WTC11 (cell line): Measurements from ENCODE around the gene NT5C3B. TPM values are rescaled to one million over a fixed set of nuclear protein-coding genes. Genes with fewer than 3 reads are reported as not detected.

Source experiments
- ATAC-seq: fragments of 200-7000 bp; cut with Tn5 transposase; 2 replicates; pipeline ENCODE4 v1.10.0; 2021; ENCODE audit warnings: mild to moderate bottlenecking, moderate library complexity
- CTCF ChIA-PET: fragments of 300-600 bp; sonication (Branson Sonifier 250); formaldehyde crosslinking; loops from one replicate; lab custom pipeline; 2021; ENCODE audit warnings: antibody characterized with exemption; lab: Charles Lee
- POLR2A ChIA-PET: fragments of 350-600 bp; sonication (Branson Sonifier 250); formaldehyde crosslinking; loops from one replicate; lab custom pipeline; 2021; ENCODE audit warnings: antibody characterized with exemption; lab: Charles Lee
- DNase-seq: peaks from one replicate; pipeline ENCODE4 v3.0.0; 2021; ENCODE audit warnings: low spot score
- H3K27ac Mint-ChIP-seq: 2 replicates; pipeline ENCODE4 v1.8.0; 2021; ENCODE audit warnings: mixed read lengths
- H3K27me3 Mint-ChIP-seq: 2 replicates; pipeline ENCODE4 v1.8.0; 2021; ENCODE audit warnings: low read depth, mild to moderate bottlenecking, moderate library complexity, mixed read lengths
- H3K36me3 Mint-ChIP-seq: 2 replicates; pipeline ENCODE4 v1.8.0; 2021; ENCODE audit warnings: mixed read lengths
- H3K4me1 Mint-ChIP-seq: 2 replicates; pipeline ENCODE4 v1.8.0; 2022; ENCODE audit warnings: mixed read lengths
- H3K4me3 Mint-ChIP-seq: 2 replicates; pipeline ENCODE4 v1.8.0; 2021; ENCODE audit warnings: mild to moderate bottlenecking, moderate library complexity, mixed read lengths
- H3K9me3 Mint-ChIP-seq: 2 replicates; pipeline ENCODE4 v1.8.0; 2021; ENCODE audit warnings: mixed read lengths
- ESRRA ChIP-seq: sonication (generic); formaldehyde crosslinking; IDR thresholded peaks from 2 replicates; pipeline ENCODE4 v1.8.1; 2022; ENCODE audit warnings: mild to moderate bottlenecking, missing genetic modification reagents, borderline replicate concordance
- ETV6 ChIP-seq: sonication (generic); formaldehyde crosslinking; IDR thresholded peaks from 2 replicates; pipeline ENCODE4 v1.8.1; 2022; ENCODE audit warnings: mild to moderate bottlenecking, missing genetic modification reagents
- FOXJ3 ChIP-seq: sonication (generic); formaldehyde crosslinking; IDR thresholded peaks from 2 replicates; pipeline ENCODE4 v1.9.0; 2021; ENCODE audit warnings: missing genetic modification reagents, mild to moderate bottlenecking, borderline replicate concordance
- FOXP1 ChIP-seq: sonication (generic); formaldehyde crosslinking; IDR thresholded peaks from 2 replicates; pipeline ENCODE4 v1.8.0; 2022; ENCODE audit warnings: missing genetic modification reagents, mild to moderate bottlenecking, moderate library complexity, borderline replicate concordance
- GTF2I ChIP-seq: fragments of 250-450 bp; sonication (Bioruptor Pico); conservative IDR thresholded peaks from 2 replicates; pipeline ENCODE4 v1.4.0; 2021; ENCODE audit warnings: mild to moderate bottlenecking
- IRF2 ChIP-seq: sonication (generic); formaldehyde crosslinking; IDR thresholded peaks from 2 replicates; pipeline ENCODE4 v1.8.0; 2022; ENCODE audit warnings: low read depth, missing genetic modification reagents, borderline replicate concordance
- KAT7 ChIP-seq: sonication (generic); formaldehyde crosslinking; IDR thresholded peaks from 2 replicates; pipeline ENCODE4 v1.8.1; 2023; ENCODE audit warnings: missing genetic modification reagents, mild to moderate bottlenecking, borderline replicate concordance
- NFYB ChIP-seq: sonication (generic); formaldehyde crosslinking; conservative IDR thresholded peaks from 2 replicates; pipeline ENCODE4 v1.8.0; 2022; ENCODE audit warnings: low read depth, missing genetic modification reagents
- TP53 ChIP-seq: sonication (generic); formaldehyde crosslinking; IDR thresholded peaks from 2 replicates; pipeline ENCODE4 v1.8.1; 2023; ENCODE audit warnings: mild to moderate bottlenecking, missing genetic modification reagents
- ZNF219 ChIP-seq: sonication (generic); formaldehyde crosslinking; IDR thresholded peaks from 2 replicates; pipeline ENCODE4 v1.8.0; 2023; ENCODE audit warnings: missing genetic modification reagents, mild to moderate bottlenecking, borderline replicate concordance
- ZNF263 ChIP-seq: sonication (generic); formaldehyde crosslinking; IDR thresholded peaks from 2 replicates; pipeline ENCODE4 v1.8.1; 2022; ENCODE audit warnings: low read depth, mild to moderate bottlenecking, moderate library complexity, missing genetic modification reagents
- ZNF317 ChIP-seq: sonication (generic); formaldehyde crosslinking; IDR thresholded peaks from 2 replicates; pipeline ENCODE4 v1.8.1; 2023; ENCODE audit warnings: low read depth, mild to moderate bottlenecking, moderate library complexity, missing genetic modification reagents, borderline replicate concordance
- total RNA-seq: library from RNA; stranded (reverse); gene quantifications from 3 replicates; pipeline ENCODE4 v1.2.3, GENCODE V29; 2021
- TF ChIP-seq, protein P1 (sequence below): fragments of 250-450 bp; sonication (Bioruptor Pico); conservative IDR thresholded peaks from 2 replicates; pipeline ENCODE4 v1.9.0; 2021; ENCODE audit warnings: mild to moderate bottlenecking
- TF ChIP-seq, protein P2 (sequence below): fragments of 250-450 bp; sonication (Bioruptor Pico); IDR thresholded peaks from 2 replicates; pipeline ENCODE4 v1.9.0; 2021; ENCODE audit warnings: mild to moderate bottlenecking
- TF ChIP-seq, protein P3 (sequence below): sonication (generic); formaldehyde crosslinking; IDR thresholded peaks from 2 replicates; pipeline ENCODE4 v1.8.0; 2023; ENCODE audit warnings: missing genetic modification reagents
- TF ChIP-seq, protein P4 (sequence below): sonication (generic); formaldehyde crosslinking; conservative IDR thresholded peaks from 2 replicates; pipeline ENCODE4 v1.8.1; 2022; ENCODE audit warnings: mild to moderate bottlenecking, missing genetic modification reagents
- TF ChIP-seq, protein P5 (sequence below): sonication (generic); formaldehyde crosslinking; IDR thresholded peaks from 2 replicates; pipeline ENCODE4 v1.8.1; 2023; ENCODE audit warnings: mild to moderate bottlenecking, moderate library complexity, missing genetic modification reagents
- TF ChIP-seq, protein P6 (sequence below): sonication (generic); formaldehyde crosslinking; IDR thresholded peaks from 2 replicates; pipeline ENCODE4 v1.8.1; 2023; ENCODE audit warnings: mild to moderate bottlenecking, missing genetic modification reagents, moderate library complexity
- TF ChIP-seq, protein P7 (sequence below): sonication (generic); formaldehyde crosslinking; IDR thresholded peaks from 2 replicates; pipeline ENCODE4 v1.8.1; 2022; ENCODE audit warnings: mild to moderate bottlenecking, moderate library complexity, missing genetic modification reagents

Gene NT5C3B
- total RNA-seq, 1 experiment from 2014 or later, result 58.1 TPM

DNA sequence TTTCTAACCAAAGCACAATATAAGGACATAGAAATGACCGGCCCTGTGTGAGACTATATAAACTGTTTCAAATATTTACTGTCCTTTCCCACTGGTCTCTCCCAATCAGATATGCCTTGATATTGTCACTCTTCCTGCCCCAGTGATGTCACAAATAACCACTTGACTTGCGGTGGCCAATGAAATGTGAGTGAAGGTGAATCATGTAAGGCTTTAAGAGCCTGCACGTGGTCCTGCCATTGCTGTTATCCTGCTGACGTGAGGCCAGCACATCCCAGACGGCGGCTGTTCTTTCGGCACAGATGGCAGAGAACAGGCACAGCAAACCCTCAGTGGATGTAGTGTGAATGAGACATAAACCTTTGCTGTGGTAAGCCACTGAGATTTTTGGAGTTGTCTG lies 34.6 kb upstream of the NT5C3B start:
- Mint-ChIP-seq H3K36me3 (peaks cover 83% of the 10 kb centered on the region), H3K4me1 (peaks cover under 1% of the 10 kb centered on the region; the same call in 1 of the 2 replicates), H3K4me3 (no peak overlapping the region), H3K27ac (no peak overlapping the region), H3K9me3 (no peaks in the 10 kb centered on the region), H3K27me3 (no peaks in the 10 kb centered on the region)
- ChIA-PET POLR2A (no interaction called here), CTCF (no interaction called here)
- DNase-seq (no peak), ATAC-seq (no peak)
- TF ChIP-seq GTF2I (CRISPR knock-in tag) (no peak), NFYB (no peak), ZNF317 (CRISPR knock-in tag) (no peak), ZNF263 (CRISPR knock-in tag) (no peak)
- TF ChIP-seq, protein P1, sequence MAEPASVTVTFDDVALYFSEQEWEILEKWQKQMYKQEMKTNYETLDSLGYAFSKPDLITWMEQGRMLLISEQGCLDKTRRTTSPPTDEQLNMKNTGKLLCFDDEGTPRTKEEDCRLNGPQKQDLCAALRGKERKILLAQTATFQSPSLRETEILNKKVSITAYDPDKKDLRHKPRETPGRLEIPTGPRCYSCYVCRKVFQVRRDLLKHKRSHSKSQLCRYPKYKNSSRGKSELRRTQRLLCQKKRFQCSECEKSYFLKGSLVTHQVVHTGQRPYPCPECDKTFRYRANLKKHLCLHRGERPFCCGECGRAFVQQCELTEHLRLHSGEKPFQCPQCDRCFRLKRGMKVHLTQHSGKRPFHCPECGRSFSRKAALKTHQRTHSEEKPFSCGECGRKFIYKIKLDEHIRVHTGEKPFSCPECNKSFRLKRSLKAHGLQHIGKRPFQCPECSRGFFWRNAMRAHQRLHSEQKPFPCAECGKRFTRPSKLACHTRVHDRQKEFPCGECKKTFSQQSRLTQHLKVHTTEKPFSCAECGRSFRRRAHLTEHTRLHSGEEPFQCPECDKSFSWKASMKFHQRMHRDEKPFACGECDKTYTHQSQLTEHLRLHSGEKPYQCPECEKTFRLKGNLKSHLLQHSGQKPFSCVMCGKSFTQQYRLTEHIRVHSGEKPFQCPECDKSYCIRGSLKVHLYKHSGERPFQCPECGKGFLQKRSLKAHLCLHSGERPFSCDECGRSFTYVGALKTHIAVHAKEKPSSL (CRISPR knock-in tag), result no peak

DNA sequence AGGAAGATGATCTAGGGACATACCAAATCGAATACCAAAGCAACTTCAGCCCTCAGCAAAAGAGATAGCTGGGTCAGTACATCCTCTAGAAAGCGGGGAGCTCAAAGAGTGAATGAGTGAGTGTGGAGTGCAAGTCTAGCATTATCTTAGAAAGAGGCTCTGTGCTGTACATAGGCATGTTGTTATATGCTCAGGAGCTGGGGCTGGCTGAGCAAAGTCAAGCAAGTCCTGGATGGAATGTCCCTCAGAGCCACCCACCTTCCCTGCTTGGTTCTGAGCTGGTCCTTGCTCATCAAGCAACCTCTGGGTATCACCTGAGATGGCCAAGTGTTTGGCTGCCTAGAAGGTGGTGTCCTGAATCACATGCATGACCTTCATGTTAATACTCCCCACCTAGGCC lies 34.1 kb upstream of the NT5C3B start:
- Mint-ChIP-seq H3K27ac (no peak overlapping the region), H3K4me3 (no peak overlapping the region), H3K4me1 (peaks cover 3% of the 10 kb centered on the region; the same call in 1 of the 2 replicates), H3K27me3 (no peaks in the 10 kb centered on the region), H3K36me3 (peaks cover 80% of the 10 kb centered on the region), H3K9me3 (no peaks in the 10 kb centered on the region)
- TF ChIP-seq, protein P2, sequence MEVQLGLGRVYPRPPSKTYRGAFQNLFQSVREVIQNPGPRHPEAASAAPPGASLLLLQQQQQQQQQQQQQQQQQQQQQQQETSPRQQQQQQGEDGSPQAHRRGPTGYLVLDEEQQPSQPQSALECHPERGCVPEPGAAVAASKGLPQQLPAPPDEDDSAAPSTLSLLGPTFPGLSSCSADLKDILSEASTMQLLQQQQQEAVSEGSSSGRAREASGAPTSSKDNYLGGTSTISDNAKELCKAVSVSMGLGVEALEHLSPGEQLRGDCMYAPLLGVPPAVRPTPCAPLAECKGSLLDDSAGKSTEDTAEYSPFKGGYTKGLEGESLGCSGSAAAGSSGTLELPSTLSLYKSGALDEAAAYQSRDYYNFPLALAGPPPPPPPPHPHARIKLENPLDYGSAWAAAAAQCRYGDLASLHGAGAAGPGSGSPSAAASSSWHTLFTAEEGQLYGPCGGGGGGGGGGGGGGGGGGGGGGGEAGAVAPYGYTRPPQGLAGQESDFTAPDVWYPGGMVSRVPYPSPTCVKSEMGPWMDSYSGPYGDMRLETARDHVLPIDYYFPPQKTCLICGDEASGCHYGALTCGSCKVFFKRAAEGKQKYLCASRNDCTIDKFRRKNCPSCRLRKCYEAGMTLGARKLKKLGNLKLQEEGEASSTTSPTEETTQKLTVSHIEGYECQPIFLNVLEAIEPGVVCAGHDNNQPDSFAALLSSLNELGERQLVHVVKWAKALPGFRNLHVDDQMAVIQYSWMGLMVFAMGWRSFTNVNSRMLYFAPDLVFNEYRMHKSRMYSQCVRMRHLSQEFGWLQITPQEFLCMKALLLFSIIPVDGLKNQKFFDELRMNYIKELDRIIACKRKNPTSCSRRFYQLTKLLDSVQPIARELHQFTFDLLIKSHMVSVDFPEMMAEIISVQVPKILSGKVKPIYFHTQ, result no peak
- TF ChIP-seq ZNF219 (CRISPR knock-in tag) (no peak), IRF2 (CRISPR knock-in tag) (no peak), FOXJ3 (CRISPR knock-in tag) (no peak), ETV6 (CRISPR knock-in tag) (no peak), KAT7 (CRISPR knock-in tag) (no peak), TP53 (CRISPR knock-in tag) (no peak), FOXP1 (CRISPR knock-in tag) (no peak), ESRRA (CRISPR knock-in tag) (no peak)
- TF ChIP-seq, protein P3, sequence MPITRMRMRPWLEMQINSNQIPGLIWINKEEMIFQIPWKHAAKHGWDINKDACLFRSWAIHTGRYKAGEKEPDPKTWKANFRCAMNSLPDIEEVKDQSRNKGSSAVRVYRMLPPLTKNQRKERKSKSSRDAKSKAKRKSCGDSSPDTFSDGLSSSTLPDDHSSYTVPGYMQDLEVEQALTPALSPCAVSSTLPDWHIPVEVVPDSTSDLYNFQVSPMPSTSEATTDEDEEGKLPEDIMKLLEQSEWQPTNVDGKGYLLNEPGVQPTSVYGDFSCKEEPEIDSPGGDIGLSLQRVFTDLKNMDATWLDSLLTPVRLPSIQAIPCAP, result no peak
- TF ChIP-seq, protein P4, sequence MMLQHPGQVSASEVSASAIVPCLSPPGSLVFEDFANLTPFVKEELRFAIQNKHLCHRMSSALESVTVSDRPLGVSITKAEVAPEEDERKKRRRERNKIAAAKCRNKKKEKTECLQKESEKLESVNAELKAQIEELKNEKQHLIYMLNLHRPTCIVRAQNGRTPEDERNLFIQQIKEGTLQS (CRISPR knock-in tag), result no peak
- TF ChIP-seq, protein P5, sequence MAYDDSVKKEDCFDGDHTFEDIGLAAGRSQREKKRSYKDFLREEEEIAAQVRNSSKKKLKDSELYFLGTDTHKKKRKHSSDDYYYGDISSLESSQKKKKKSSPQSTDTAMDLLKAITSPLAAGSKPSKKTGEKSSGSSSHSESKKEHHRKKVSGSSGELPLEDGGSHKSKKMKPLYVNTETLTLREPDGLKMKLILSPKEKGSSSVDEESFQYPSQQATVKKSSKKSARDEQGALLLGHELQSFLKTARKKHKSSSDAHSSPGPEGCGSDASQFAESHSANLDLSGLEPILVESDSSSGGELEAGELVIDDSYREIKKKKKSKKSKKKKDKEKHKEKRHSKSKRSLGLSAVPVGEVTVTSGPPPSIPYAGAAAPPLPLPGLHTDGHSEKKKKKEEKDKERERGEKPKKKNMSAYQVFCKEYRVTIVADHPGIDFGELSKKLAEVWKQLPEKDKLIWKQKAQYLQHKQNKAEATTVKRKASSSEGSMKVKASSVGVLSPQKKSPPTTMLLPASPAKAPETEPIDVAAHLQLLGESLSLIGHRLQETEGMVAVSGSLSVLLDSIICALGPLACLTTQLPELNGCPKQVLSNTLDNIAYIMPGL, result no peak
- TF ChIP-seq, protein P6, sequence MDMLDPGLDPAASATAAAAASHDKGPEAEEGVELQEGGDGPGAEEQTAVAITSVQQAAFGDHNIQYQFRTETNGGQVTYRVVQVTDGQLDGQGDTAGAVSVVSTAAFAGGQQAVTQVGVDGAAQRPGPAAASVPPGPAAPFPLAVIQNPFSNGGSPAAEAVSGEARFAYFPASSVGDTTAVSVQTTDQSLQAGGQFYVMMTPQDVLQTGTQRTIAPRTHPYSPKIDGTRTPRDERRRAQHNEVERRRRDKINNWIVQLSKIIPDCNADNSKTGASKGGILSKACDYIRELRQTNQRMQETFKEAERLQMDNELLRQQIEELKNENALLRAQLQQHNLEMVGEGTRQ (CRISPR knock-in tag), result no peak
- TF ChIP-seq, protein P7, sequence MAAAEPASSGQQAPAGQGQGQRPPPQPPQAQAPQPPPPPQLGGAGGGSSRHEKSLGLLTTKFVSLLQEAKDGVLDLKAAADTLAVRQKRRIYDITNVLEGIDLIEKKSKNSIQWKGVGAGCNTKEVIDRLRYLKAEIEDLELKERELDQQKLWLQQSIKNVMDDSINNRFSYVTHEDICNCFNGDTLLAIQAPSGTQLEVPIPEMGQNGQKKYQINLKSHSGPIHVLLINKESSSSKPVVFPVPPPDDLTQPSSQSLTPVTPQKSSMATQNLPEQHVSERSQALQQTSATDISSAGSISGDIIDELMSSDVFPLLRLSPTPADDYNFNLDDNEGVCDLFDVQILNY (CRISPR knock-in tag), result no peak
- DNase-seq (no peak), ATAC-seq (no peak)
- CTCF ChIA-PET, result interaction anchor here (0.6 kb wide), 1 partner anchor 86 kb away, joined by 4 read pairs; no protein-coding TSS in a partner anchor
- POLR2A ChIA-PET, result no interaction called here
